PC-3 (cell line): ENCODE measurements around the gene MUC20.

Source experiments
- EZH2 ChIP-seq: fragments of 300-600 bp; sonication (generic); IDR thresholded peaks from one replicate; pipeline ENCODE4 v1.6.1; 2017; ENCODE audit warnings: antibody characterized with exemption, mild to moderate bottlenecking, low read length; ENCODE audit not compliant: unreplicated experiment
- EZH2phosphoT487 ChIP-seq: fragments of 300-600 bp; sonication (generic); IDR thresholded peaks from 2 replicates; pipeline ENCODE4 v1.6.1; 2018; ENCODE audit warnings: mild to moderate bottlenecking, antibody characterized with exemption, low read length, borderline replicate concordance
- TF ChIP-seq, protein P1 (sequence below): fragments of 300-600 bp; sonication (generic); conservative IDR thresholded peaks from 2 replicates; pipeline ENCODE4 v1.5.1; 2017; ENCODE audit warnings: antibody characterized with exemption, low read depth, mild to moderate bottlenecking, low read length

DNA sequence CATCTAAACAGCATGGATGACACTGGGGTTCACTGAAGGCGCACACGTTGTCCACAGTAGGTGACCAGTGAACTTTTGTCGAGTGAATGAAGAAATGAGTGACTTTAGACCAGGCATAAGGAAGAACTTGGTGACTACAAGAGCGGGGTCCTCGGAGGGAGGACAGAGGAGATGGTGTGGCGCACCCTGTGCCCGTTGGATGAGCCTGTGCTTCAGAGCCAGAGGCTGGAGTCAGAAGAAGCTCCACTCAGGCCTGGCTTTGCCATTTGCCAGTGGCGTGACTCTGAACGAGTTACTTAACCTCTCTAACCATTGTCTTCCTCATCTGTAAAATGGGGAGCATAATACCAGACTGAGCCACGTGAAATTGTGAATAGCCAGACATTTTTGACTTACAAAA lies 48.8 kb downstream of the MUC20 start:
- TF ChIP-seq, protein P1, sequence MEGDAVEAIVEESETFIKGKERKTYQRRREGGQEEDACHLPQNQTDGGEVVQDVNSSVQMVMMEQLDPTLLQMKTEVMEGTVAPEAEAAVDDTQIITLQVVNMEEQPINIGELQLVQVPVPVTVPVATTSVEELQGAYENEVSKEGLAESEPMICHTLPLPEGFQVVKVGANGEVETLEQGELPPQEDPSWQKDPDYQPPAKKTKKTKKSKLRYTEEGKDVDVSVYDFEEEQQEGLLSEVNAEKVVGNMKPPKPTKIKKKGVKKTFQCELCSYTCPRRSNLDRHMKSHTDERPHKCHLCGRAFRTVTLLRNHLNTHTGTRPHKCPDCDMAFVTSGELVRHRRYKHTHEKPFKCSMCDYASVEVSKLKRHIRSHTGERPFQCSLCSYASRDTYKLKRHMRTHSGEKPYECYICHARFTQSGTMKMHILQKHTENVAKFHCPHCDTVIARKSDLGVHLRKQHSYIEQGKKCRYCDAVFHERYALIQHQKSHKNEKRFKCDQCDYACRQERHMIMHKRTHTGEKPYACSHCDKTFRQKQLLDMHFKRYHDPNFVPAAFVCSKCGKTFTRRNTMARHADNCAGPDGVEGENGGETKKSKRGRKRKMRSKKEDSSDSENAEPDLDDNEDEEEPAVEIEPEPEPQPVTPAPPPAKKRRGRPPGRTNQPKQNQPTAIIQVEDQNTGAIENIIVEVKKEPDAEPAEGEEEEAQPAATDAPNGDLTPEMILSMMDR: no peak
- TF ChIP-seq EZH2phosphoT487 (no peak), EZH2 (no peak)
